Prostate gland (tissue), 2 donors: ENCODE data around the gene TEKT3. TPM values are rescaled to one million over a fixed set of nuclear protein-coding genes. Genes with fewer than 3 reads are reported as not detected.

Experiments used
- DNase-seq: peaks from one replicate; pipeline ENCODE4 v3.0.0-alpha.2; 2019; ENCODE audit warnings: low spot score
- H3K27ac ChIP-seq, 2 donors: fragments of 200-600 bp; sonication (generic); 2 replicates each; pipeline ENCODE4 v1.5.1; 2017 to 2019
- H3K27me3 ChIP-seq: fragments of 200-600 bp; sonication (generic); replicated peaks from 2 replicates; pipeline ENCODE4 v1.5.1; 2019; ENCODE audit not compliant: insufficient read depth
- H3K36me3 ChIP-seq, 2 donors: fragments of 200-600 bp; sonication (generic); 1 replicate in 1 of 2; 2 replicates in 1 of 2; pipeline versions ENCODE4 v1.5.1 to v1.8.1; 2017 to 2019
- H3K4me1 ChIP-seq: fragments of 200-600 bp; sonication (generic); replicated peaks from 2 replicates; pipeline ENCODE4 v1.5.1; 2019
- H3K4me3 ChIP-seq, 2 donors: fragments of 200-600 bp; sonication (generic); 2 replicates each; pipeline ENCODE4 v1.5.1; 2017 to 2019
- H3K9me3 ChIP-seq: fragments of 200-600 bp; sonication (generic); 2 replicates; pipeline ENCODE4 v1.5.1; 2017
- CTCF ChIP-seq, 4 experiments: fragments of 200-600 bp in 2 of 4; fragments of 450-650 bp in 2 of 4; sonication (generic) in 2 of 4; IDR thresholded peaks; 1 replicate in 3 of 4; 2 replicates in 1 of 4; pipeline ENCODE4 v1.5.1; 2016 to 2019; ENCODE audit warnings: antibody characterized with exemption in 4 of 4, mild to moderate bottlenecking in 2 of 4, moderate library complexity in 2 of 4
- POLR2A ChIP-seq: fragments of 450-650 bp; IDR thresholded peaks from one replicate; pipeline ENCODE4 v1.6.1; 2016; ENCODE audit warnings: antibody characterized with exemption, mild to moderate bottlenecking
- POLR2AphosphoS5 ChIP-seq: sonication (generic); formaldehyde crosslinking; IDR thresholded peaks from one replicate; pipeline ENCODE4 v1.6.1; 2017; ENCODE audit warnings: antibody characterized with exemption
- WGBS: methylation state at CpG from one replicate; pipeline ENCODE4 v1.1.5; 2018; 5-methylcytosine and 5-hydroxymethylcytosine counted together
- intact Hi-C: fragments of 100-400 bp; cut with DNase I; formaldehyde crosslinking; loops from one replicate; pipeline ENCODE4 v1.14.2; 2022
- total RNA-seq, 2 donors: library from RNA; depleted of rRNA; stranded (reverse); fragments of >200 nt; gene quantifications; one replicate each; pipeline ENCODE4 v1.1.0, GENCODE V29; 2016

Gene TEKT3
- total RNA-seq: 1 to 10 TPM in 1 of 2 donors, not detected in 1; 3.2 TPM

GRCh38 chr17:15341385-15341849 lies at the start of gene TEKT3:
Gene TEKT3 (minus strand): TSS chr17:15341597. CDS start chr17:15331585, 10,012 bp downstream.
- intact Hi-C loops: no loop called here
- Histone ChIP-seq H3K27me3 (no peaks in the 10 kb centered on the region), H3K4me1 (no peaks in the 10 kb centered on the region), H3K27ac (no peak within 1 kb of the TSS), H3K9me3 (no peaks in the 10 kb centered on the region), H3K36me3 (no peaks in the 10 kb centered on the region), H3K4me3 (peak within 1 kb of the TSS; percentile 14 to 17)
- TF ChIP-seq POLR2A: no peak
- TF ChIP-seq POLR2AphosphoS5: no peak
- no peak for TF ChIP-seq CTCF (IDR thresholded peaks at IDR 0.05)
- 2% methylated on average over 36 of the region's 36 CpGs for WGBS
- peak; percentile 37 for DNase-seq

GRCh38 chr17:15388356-15389041 lies 47.1 kb upstream of the TEKT3 start:
- Histone ChIP-seq H3K27me3 (no peaks in the 10 kb centered on the region), H3K4me1 (no peaks in the 10 kb centered on the region), H3K9me3 (no peaks in the 10 kb centered on the region), H3K36me3 (no peaks in the 10 kb centered on the region), H3K27ac (no peak overlapping the region), H3K4me3 (no peak overlapping the region)
- TF ChIP-seq POLR2A (no peak), POLR2AphosphoS5 (no peak), CTCF (IDR thresholded peaks at IDR 0.05) (no peak)
- intact Hi-C loops: no loop called here
- no peak for DNase-seq
- 93% methylated on average over 8 of the region's 8 CpGs for WGBS

GRCh38 chr17:15386083-15386482 lies 44.7 kb upstream of the TEKT3 start:
- TF ChIP-seq POLR2A (no peak), POLR2AphosphoS5 (no peak), CTCF (IDR thresholded peaks at IDR 0.05) (no peak)

GRCh38 chr17:15385305-15385704 lies 43.9 kb upstream of the TEKT3 start:
- Histone ChIP-seq H3K27ac (no peak overlapping the region), H3K4me1 (no peaks in the 10 kb centered on the region), H3K4me3 (no peak overlapping the region), H3K27me3 (no peaks in the 10 kb centered on the region), H3K36me3 (no peaks in the 10 kb centered on the region), H3K9me3 (no peaks in the 10 kb centered on the region)
- intact Hi-C loops: no loop called here
- TF ChIP-seq POLR2AphosphoS5 (no peak), POLR2A (no peak), CTCF (IDR thresholded peaks at IDR 0.05) (no peak)
- WGBS: 15% methylated on average over 2 of the region's 2 CpGs
- no peak for DNase-seq

More at GRCh38 chr17:15386083-15386482, 44.7 kb upstream of the TEKT3 start:
- DNase-seq: no peak
- no peak overlapping the region for H3K27ac ChIP-seq
- 98% methylated on average over 4 of the region's 4 CpGs for WGBS
- no peak overlapping the region for H3K4me3 ChIP-seq
- no peaks in the 10 kb centered on the region for H3K36me3 ChIP-seq
- H3K4me1 ChIP-seq: no peaks in the 10 kb centered on the region
- no peaks in the 10 kb centered on the region for H3K27me3 ChIP-seq
- intact Hi-C loops: no loop called here
- no peaks in the 10 kb centered on the region for H3K9me3 ChIP-seq

GRCh38 chr17:15384142-15384787 lies 42.9 kb upstream of the TEKT3 start:
- Histone ChIP-seq H3K9me3 (no peaks in the 10 kb centered on the region), H3K36me3 (no peaks in the 10 kb centered on the region), H3K4me3 (no peak overlapping the region), H3K4me1 (no peaks in the 10 kb centered on the region), H3K27ac (no peak overlapping the region), H3K27me3 (no peaks in the 10 kb centered on the region)
- intact Hi-C loops: no loop called here
- TF ChIP-seq CTCF (IDR thresholded peaks at IDR 0.05) (no peak), POLR2AphosphoS5 (no peak)
- no peak for DNase-seq
- WGBS: 39% methylated on average over 9 of the region's 9 CpGs
